Memory B cell (primary cell): ENCODE data around the gene CNTNAP2.

Experiments used
- ATAC-seq: fragments of 150-1000 bp; cut with Tn5 transposase; 2 replicates; pipeline ENCODE4 v1.10.0; 2021; ENCODE audit warnings: low read depth, mild to moderate bottlenecking, moderate library complexity
- DNase-seq, 2 donors: peaks; one replicate each; pipeline ENCODE4 v3.0.0; 2022; ENCODE audit warnings: low spot score in 2 of 2
- H3K27ac Mint-ChIP-seq: one replicate; pipeline ENCODE4 v1.8.0; 2022; ENCODE audit warnings: mild to moderate bottlenecking, moderate library complexity, mixed read lengths
- H3K27me3 Mint-ChIP-seq: one replicate; pipeline ENCODE4 v1.8.0; 2022; ENCODE audit warnings: mixed read lengths
- H3K36me3 Mint-ChIP-seq: one replicate; pipeline ENCODE4 v1.8.0; 2022; ENCODE audit warnings: mild to moderate bottlenecking, mixed read lengths
- H3K4me1 Mint-ChIP-seq: one replicate; pipeline ENCODE4 v1.8.0; 2022; ENCODE audit warnings: mixed read lengths
- H3K4me3 Mint-ChIP-seq: one replicate; pipeline ENCODE4 v1.8.0; 2022; ENCODE audit warnings: mild to moderate bottlenecking, moderate library complexity, mixed read lengths
- H3K9me3 Mint-ChIP-seq: one replicate; pipeline ENCODE4 v1.8.0; 2022; ENCODE audit warnings: mixed read lengths

Gene CNTNAP2

GRCh38 chr7:146698995-146699610 is 582.5 kb downstream of the CNTNAP2 start:
- H3K27me3 Mint-ChIP-seq = no peaks in the 10 kb centered on the region
- H3K27ac Mint-ChIP-seq = no peak overlapping the region
- DNase-seq (no peak), ATAC-seq (no peak)
- H3K36me3 Mint-ChIP-seq = no peaks in the 10 kb centered on the region
- peaks cover 4% of the 10 kb centered on the region for H3K9me3 Mint-ChIP-seq
- no peak overlapping the region for H3K4me3 Mint-ChIP-seq
- H3K4me1 Mint-ChIP-seq = no peaks in the 10 kb centered on the region

- peaks cover 4% of the 10 kb centered on the region for H3K9me3 Mint-ChIP-seq
- H3K36me3 Mint-ChIP-seq = no peaks in the 10 kb centered on the region
- no peaks in the 10 kb centered on the region for H3K27me3 Mint-ChIP-seq
- no peaks in the 10 kb centered on the region for H3K4me1 Mint-ChIP-seq
- DNase-seq (no peak), ATAC-seq (no peak)
- H3K27ac Mint-ChIP-seq = no peak overlapping the region
- no peak overlapping the region for H3K4me3 Mint-ChIP-seq
These were observed 583.5 kb downstream of the CNTNAP2 start for GRCh38 chr7:146700015-146700560.

- Mint-ChIP-seq H3K36me3 (no peaks in the 10 kb centered on the region), H3K4me1 (no peaks in the 10 kb centered on the region), H3K27me3 (no peaks in the 10 kb centered on the region), H3K9me3 (peaks cover 5% of the 10 kb centered on the region), H3K4me3 (no peak overlapping the region), H3K27ac (no peak overlapping the region)
- no peak for DNase-seq
- ATAC-seq = no peak
These were observed 584.6 kb downstream of the CNTNAP2 start for GRCh38 chr7:146701166-146701565.

GRCh38 chr7:146702898-146703297 is 586.3 kb downstream of the CNTNAP2 start:
- Mint-ChIP-seq H3K27me3 (no peaks in the 10 kb centered on the region), H3K27ac (no peak overlapping the region), H3K4me1 (no peaks in the 10 kb centered on the region), H3K36me3 (no peaks in the 10 kb centered on the region), H3K9me3 (peaks cover 4% of the 10 kb centered on the region), H3K4me3 (no peak overlapping the region)
- no peak for ATAC-seq
- DNase-seq = no peak

- H3K36me3 Mint-ChIP-seq = no peaks in the 10 kb centered on the region
- H3K4me1 Mint-ChIP-seq = no peaks in the 10 kb centered on the region
- peaks cover 4% of the 10 kb centered on the region for H3K9me3 Mint-ChIP-seq
- no peak overlapping the region for H3K27ac Mint-ChIP-seq
- H3K4me3 Mint-ChIP-seq = no peak overlapping the region
- no peak for DNase-seq
- H3K27me3 Mint-ChIP-seq = no peaks in the 10 kb centered on the region
- ATAC-seq = no peak
These were observed 592.9 kb downstream of the CNTNAP2 start for GRCh38 chr7:146709451-146710027.

- H3K4me3 Mint-ChIP-seq = no peak overlapping the region
- no peaks in the 10 kb centered on the region for H3K4me1 Mint-ChIP-seq
- H3K9me3 Mint-ChIP-seq = peaks cover 3% of the 10 kb centered on the region
- DNase-seq (no peak), ATAC-seq (no peak)
- H3K36me3 Mint-ChIP-seq = no peaks in the 10 kb centered on the region
- H3K27ac Mint-ChIP-seq = no peak overlapping the region
- no peaks in the 10 kb centered on the region for H3K27me3 Mint-ChIP-seq
These were observed 596.6 kb downstream of the CNTNAP2 start for GRCh38 chr7:146713205-146713604.

GRCh38 chr7:146713934-146714333 is 597.3 kb downstream of the CNTNAP2 start:
- Mint-ChIP-seq H3K27ac (no peak overlapping the region), H3K36me3 (no peaks in the 10 kb centered on the region), H3K9me3 (peaks cover 3% of the 10 kb centered on the region), H3K4me3 (no peak overlapping the region), H3K4me1 (no peaks in the 10 kb centered on the region), H3K27me3 (no peaks in the 10 kb centered on the region)
- ATAC-seq = no peak
- no peak for DNase-seq

- no peaks in the 10 kb centered on the region for H3K36me3 Mint-ChIP-seq
- no peak overlapping the region for H3K27ac Mint-ChIP-seq
- H3K9me3 Mint-ChIP-seq = no peaks in the 10 kb centered on the region
- H3K27me3 Mint-ChIP-seq = no peaks in the 10 kb centered on the region
- DNase-seq = no peak
- no peak overlapping the region for H3K4me3 Mint-ChIP-seq
- no peak for ATAC-seq
- no peaks in the 10 kb centered on the region for H3K4me1 Mint-ChIP-seq
These were observed 603.6 kb downstream of the CNTNAP2 start for GRCh38 chr7:146720195-146720594.

GRCh38 chr7:146722986-146723385 is 606.4 kb downstream of the CNTNAP2 start:
- DNase-seq (no peak), ATAC-seq (no peak)
- H3K9me3 Mint-ChIP-seq = no peaks in the 10 kb centered on the region
- no peak overlapping the region for H3K27ac Mint-ChIP-seq
- H3K36me3 Mint-ChIP-seq = no peaks in the 10 kb centered on the region
- no peak overlapping the region for H3K4me3 Mint-ChIP-seq
- H3K27me3 Mint-ChIP-seq = no peaks in the 10 kb centered on the region
- H3K4me1 Mint-ChIP-seq = no peaks in the 10 kb centered on the region

- H3K27ac Mint-ChIP-seq = no peak overlapping the region
- no peak overlapping the region for H3K4me3 Mint-ChIP-seq
- no peaks in the 10 kb centered on the region for H3K36me3 Mint-ChIP-seq
- H3K9me3 Mint-ChIP-seq = no peaks in the 10 kb centered on the region
- ATAC-seq = no peak
- DNase-seq = no peak
- H3K4me1 Mint-ChIP-seq = no peaks in the 10 kb centered on the region
- no peaks in the 10 kb centered on the region for H3K27me3 Mint-ChIP-seq
These were observed 608.9 kb downstream of the CNTNAP2 start for GRCh38 chr7:146725520-146725919.

- H3K27ac Mint-ChIP-seq = no peak overlapping the region
- no peak for DNase-seq
- H3K36me3 Mint-ChIP-seq = no peaks in the 10 kb centered on the region
- ATAC-seq = no peak
- no peak overlapping the region for H3K4me3 Mint-ChIP-seq
- H3K4me1 Mint-ChIP-seq = no peaks in the 10 kb centered on the region
- H3K9me3 Mint-ChIP-seq = no peaks in the 10 kb centered on the region
- H3K27me3 Mint-ChIP-seq = no peaks in the 10 kb centered on the region
These were observed 611.5 kb downstream of the CNTNAP2 start for GRCh38 chr7:146728141-146728540.

- no peaks in the 10 kb centered on the region for H3K4me1 Mint-ChIP-seq
- H3K27me3 Mint-ChIP-seq = no peaks in the 10 kb centered on the region
- H3K9me3 Mint-ChIP-seq = no peaks in the 10 kb centered on the region
- DNase-seq (no peak), ATAC-seq (no peak)
- no peaks in the 10 kb centered on the region for H3K36me3 Mint-ChIP-seq
- H3K4me3 Mint-ChIP-seq = no peak overlapping the region
- no peak overlapping the region for H3K27ac Mint-ChIP-seq
These were observed 612.0 kb downstream of the CNTNAP2 start for GRCh38 chr7:146728611-146729010.

- DNase-seq = no peak
- no peak for ATAC-seq
- Mint-ChIP-seq H3K36me3 (no peaks in the 10 kb centered on the region), H3K4me1 (no peaks in the 10 kb centered on the region), H3K4me3 (no peak overlapping the region), H3K27me3 (no peaks in the 10 kb centered on the region), H3K27ac (no peak overlapping the region), H3K9me3 (peaks cover 2% of the 10 kb centered on the region)
These were observed 614.6 kb downstream of the CNTNAP2 start for GRCh38 chr7:146731185-146731584.

GRCh38 chr7:146735992-146736391 is 619.4 kb downstream of the CNTNAP2 start:
- no peak for ATAC-seq
- no peaks in the 10 kb centered on the region for H3K36me3 Mint-ChIP-seq

More at GRCh38 chr7:146735992-146736391, 619.4 kb downstream of the CNTNAP2 start:
- H3K4me1 Mint-ChIP-seq = no peaks in the 10 kb centered on the region
- H3K27me3 Mint-ChIP-seq = no peaks in the 10 kb centered on the region
- DNase-seq = no peak
- H3K4me3 Mint-ChIP-seq = no peak overlapping the region
- no peak overlapping the region for H3K27ac Mint-ChIP-seq
- H3K9me3 Mint-ChIP-seq = peaks cover 6% of the 10 kb centered on the region
